Ovary (tissue), 1 donor: Measurements from ENCODE around the gene TMC8.

Experiments used
- EP300 ChIP-seq: sonication (generic); formaldehyde crosslinking; IDR thresholded peaks from one replicate; pipeline ENCODE4 v1.6.1; 2017; ENCODE audit warnings: antibody characterized with exemption
- POLR2A ChIP-seq: fragments of 450-650 bp; IDR thresholded peaks from one replicate; pipeline ENCODE4 v1.6.1; 2017; ENCODE audit warnings: antibody characterized with exemption, mild to moderate bottlenecking, moderate library complexity

DNA sequence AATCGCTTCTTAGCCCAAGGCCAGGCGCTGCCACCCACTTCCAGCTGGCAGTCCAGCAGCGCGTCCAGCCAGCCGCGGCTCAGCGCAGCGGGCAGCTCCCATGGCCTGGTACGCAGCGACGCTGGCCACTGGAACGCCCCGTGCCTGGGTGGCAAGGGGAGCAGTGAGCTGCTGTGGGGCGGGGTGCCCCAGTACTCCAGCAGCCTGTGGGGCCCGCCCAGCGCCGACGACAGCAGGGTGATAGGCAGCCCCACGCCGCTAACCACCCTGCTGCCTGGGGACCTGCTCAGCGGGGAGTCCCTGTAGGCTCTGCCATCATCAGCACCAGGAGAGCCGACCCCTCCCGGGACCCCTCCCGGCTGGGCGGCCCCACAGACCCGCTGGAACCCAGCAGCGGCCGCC lies 26.0 kb upstream of the TMC8 start:
- TF ChIP-seq EP300 (no peak), POLR2A (no peak)
